ENCODE data around the gene SLAIN1. TPM values are rescaled to one million over a fixed set of nuclear protein-coding genes. Genes with fewer than 3 reads are reported as not detected.

The SLAIN1 gene
- total and polyA plus RNA-seq, 10 of the 15 experiments (the other 5 are each of a cell fraction or from before 2014, with no cell fraction given), result 11.9 to 140 (median 56.9) TPM

DNA sequence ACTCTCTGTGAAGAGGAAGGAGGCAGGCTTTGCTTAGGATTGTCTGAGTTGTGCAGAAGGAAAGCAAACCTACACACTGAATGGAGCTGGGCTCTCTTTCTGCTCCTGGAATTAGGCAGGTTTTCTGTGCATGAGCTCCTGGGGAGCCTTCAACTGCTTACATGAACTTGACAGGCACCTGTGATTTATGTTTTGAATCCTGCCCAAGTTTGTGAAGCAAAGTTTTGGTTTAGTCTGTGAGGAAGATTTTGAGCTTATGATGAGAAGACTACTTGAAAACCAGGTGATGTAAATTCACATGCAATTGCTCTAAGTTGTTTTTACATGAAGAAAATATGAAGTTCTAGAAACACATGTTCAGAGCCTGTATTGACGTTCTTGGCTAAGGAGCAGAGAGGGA, 109.0 kb downstream of the SLAIN1 start:
- POLR2A ChIA-PET, result no interaction called here
- CTCF ChIA-PET, result interaction anchor here (1.0 to 6.8 kb wide), 3 partner anchors 14 to 315 kb away, joined by 3 to 66 read pairs (median 3); no protein-coding TSS in a partner anchor
- BruUV-seq (replicated peaks), result no TSS peak

More for the DNA sequence above, 109.0 kb downstream of the SLAIN1 start:
- no peaks in the 10 kb centered on the region for H3K9me3 ChIP-seq (replicated peaks; ENCODE audit: control insufficient read depth, insufficient read depth, low read length)
- no peaks in the 10 kb centered on the region for H3K79me2 ChIP-seq (ENCODE audit: control insufficient read depth, insufficient read depth, low read length)
- no peak overlapping the region for H3K27ac ChIP-seq (ENCODE audit: control insufficient read depth, insufficient read depth)
- ChIA-PET SMC1A (ENCODE audit: uncharacterized antibody, unreplicated experiment) (interaction anchor here (0.8 to 1.4 kb wide), 3 partner anchors 10 to 315 kb away, joined by 3 read pairs; no protein-coding TSS in a partner anchor), RAD21 (ENCODE audit: unreplicated experiment) (interaction anchor here (3.8 kb wide), 1 partner anchor 315 kb away, joined by 12 read pairs; no protein-coding TSS in a partner anchor)
- H2AFZ ChIP-seq (ENCODE audit: control insufficient read depth, low read depth, low read length), result no peak overlapping the region
- TF ChIP-seq SMAD5 (IDR thresholded peaks at IDR 0.05; ENCODE audit: low read depth), result no peak
- TF ChIP-seq IKZF1 (conservative IDR thresholded peaks at IDR 0.05), result no peak
- TF ChIP-seq STAT3 (IDR thresholded peaks at IDR 0.05; ENCODE audit: low read depth, low read length), result no peak
- no peak for TF ChIP-seq MYC (IDR thresholded peaks at IDR 0.05; ENCODE audit: insufficient read depth, insufficient read length, insufficient replicate concordance, low read length, severe bottlenecking)
- no peak for TF ChIP-seq BHLHE40 (IDR thresholded peaks at IDR 0.05; ENCODE audit: borderline replicate concordance in 1 of 2, low read depth in 2 of 2, low read length in 1 of 2)
- TF ChIP-seq, protein P1, sequence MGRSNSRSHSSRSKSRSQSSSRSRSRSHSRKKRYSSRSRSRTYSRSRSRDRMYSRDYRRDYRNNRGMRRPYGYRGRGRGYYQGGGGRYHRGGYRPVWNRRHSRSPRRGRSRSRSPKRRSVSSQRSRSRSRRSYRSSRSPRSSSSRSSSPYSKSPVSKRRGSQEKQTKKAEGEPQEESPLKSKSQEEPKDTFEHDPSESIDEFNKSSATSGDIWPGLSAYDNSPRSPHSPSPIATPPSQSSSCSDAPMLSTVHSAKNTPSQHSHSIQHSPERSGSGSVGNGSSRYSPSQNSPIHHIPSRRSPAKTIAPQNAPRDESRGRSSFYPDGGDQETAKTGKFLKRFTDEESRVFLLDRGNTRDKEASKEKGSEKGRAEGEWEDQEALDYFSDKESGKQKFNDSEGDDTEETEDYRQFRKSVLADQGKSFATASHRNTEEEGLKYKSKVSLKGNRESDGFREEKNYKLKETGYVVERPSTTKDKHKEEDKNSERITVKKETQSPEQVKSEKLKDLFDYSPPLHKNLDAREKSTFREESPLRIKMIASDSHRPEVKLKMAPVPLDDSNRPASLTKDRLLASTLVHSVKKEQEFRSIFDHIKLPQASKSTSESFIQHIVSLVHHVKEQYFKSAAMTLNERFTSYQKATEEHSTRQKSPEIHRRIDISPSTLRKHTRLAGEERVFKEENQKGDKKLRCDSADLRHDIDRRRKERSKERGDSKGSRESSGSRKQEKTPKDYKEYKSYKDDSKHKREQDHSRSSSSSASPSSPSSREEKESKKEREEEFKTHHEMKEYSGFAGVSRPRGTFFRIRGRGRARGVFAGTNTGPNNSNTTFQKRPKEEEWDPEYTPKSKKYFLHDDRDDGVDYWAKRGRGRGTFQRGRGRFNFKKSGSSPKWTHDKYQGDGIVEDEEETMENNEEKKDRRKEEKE (IDR thresholded peaks at IDR 0.05), result no peak
- no peak for TF ChIP-seq ZNF384 (IDR thresholded peaks at IDR 0.05; ENCODE audit: borderline replicate concordance, low read depth, low read length)
- TF ChIP-seq RAD51 (IDR thresholded peaks at IDR 0.05), result no peak
- TF ChIP-seq RBBP5 (conservative IDR thresholded peaks at IDR 0.05), result no peak
- TF ChIP-seq, protein P2, sequence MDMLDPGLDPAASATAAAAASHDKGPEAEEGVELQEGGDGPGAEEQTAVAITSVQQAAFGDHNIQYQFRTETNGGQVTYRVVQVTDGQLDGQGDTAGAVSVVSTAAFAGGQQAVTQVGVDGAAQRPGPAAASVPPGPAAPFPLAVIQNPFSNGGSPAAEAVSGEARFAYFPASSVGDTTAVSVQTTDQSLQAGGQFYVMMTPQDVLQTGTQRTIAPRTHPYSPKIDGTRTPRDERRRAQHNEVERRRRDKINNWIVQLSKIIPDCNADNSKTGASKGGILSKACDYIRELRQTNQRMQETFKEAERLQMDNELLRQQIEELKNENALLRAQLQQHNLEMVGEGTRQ (IDR thresholded peaks at IDR 0.05; ENCODE audit: borderline replicate concordance, low read depth, low read length), result no peak
- TF ChIP-seq WRNIP1 (IDR thresholded peaks at IDR 0.05; ENCODE audit: borderline replicate concordance, low read depth, low read length), result no peak
- TF ChIP-seq FOXM1 (IDR thresholded peaks at IDR 0.05; ENCODE audit: low read depth, low read length), result no peak
- TF ChIP-seq SMC3 (IDR thresholded peaks at IDR 0.05; ENCODE audit: borderline replicate concordance, low read length), result no peak
- TF ChIP-seq, protein P3, sequence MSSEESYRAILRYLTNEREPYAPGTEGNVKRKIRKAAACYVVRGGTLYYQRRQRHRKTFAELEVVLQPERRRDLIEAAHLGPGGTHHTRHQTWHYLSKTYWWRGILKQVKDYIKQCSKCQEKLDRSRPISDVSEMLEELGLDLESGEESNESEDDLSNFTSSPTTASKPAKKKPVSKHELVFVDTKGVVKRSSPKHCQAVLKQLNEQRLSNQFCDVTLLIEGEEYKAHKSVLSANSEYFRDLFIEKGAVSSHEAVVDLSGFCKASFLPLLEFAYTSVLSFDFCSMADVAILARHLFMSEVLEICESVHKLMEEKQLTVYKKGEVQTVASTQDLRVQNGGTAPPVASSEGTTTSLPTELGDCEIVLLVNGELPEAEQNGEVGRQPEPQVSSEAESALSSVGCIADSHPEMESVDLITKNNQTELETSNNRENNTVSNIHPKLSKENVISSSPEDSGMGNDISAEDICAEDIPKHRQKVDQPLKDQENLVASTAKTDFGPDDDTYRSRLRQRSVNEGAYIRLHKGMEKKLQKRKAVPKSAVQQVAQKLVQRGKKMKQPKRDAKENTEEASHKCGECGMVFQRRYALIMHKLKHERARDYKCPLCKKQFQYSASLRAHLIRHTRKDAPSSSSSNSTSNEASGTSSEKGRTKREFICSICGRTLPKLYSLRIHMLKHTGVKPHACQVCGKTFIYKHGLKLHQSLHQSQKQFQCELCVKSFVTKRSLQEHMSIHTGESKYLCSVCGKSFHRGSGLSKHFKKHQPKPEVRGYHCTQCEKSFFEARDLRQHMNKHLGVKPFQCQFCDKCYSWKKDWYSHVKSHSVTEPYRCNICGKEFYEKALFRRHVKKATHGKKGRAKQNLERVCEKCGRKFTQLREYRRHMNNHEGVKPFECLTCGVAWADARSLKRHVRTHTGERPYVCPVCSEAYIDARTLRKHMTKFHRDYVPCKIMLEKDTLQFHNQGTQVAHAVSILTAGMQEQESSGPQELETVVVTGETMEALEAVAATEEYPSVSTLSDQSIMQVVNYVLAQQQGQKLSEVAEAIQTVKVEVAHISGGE (CRISPR knock-in tag; IDR thresholded peaks at IDR 0.05), result no peak
- no peak for TF ChIP-seq MTA3 (IDR thresholded peaks at IDR 0.05; ENCODE audit: borderline replicate concordance, low read length)
- TF ChIP-seq, protein P4, sequence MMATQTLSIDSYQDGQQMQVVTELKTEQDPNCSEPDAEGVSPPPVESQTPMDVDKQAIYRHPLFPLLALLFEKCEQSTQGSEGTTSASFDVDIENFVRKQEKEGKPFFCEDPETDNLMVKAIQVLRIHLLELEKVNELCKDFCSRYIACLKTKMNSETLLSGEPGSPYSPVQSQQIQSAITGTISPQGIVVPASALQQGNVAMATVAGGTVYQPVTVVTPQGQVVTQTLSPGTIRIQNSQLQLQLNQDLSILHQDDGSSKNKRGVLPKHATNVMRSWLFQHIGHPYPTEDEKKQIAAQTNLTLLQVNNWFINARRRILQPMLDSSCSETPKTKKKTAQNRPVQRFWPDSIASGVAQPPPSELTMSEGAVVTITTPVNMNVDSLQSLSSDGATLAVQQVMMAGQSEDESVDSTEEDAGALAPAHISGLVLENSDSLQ (IDR thresholded peaks at IDR 0.05), result no peak
- no peak overlapping the region for H3K9ac ChIP-seq (ENCODE audit: control insufficient read depth, insufficient read depth, low read length)
- no peaks in the 10 kb centered on the region for H3K4me1 ChIP-seq (ENCODE audit: control insufficient read depth, insufficient read depth, low read length)
- no peak for FAIRE-seq
- WGBS (ENCODE audit: insufficient coverage, insufficient replicate concordance, low lambda C conversion rate, missing lambda C conversion rate), result 0% methylated on average over 1 of the region's 1 CpG
- intact Hi-C loops (cut with micrococcal nuclease; ENCODE audit: unreplicated experiment), result no loop called here
- DNase-seq (ENCODE audit: low read depth, low spot score), result no peak
- H3K4me2 ChIP-seq (ENCODE audit: control insufficient read depth, insufficient read depth), result no peak overlapping the region
- H3K36me3 ChIP-seq (ENCODE audit: control insufficient read depth in 2 of 2, insufficient read depth in 2 of 2, low read length in 1 of 2), result no peaks in the 10 kb centered on the region
- no peaks in the 10 kb centered on the region for H4K20me1 ChIP-seq (ENCODE audit: control insufficient read depth, insufficient read depth)
- no peak for ATAC-seq
- H3K4me3 ChIP-seq, result no peak overlapping the region
- in situ Hi-C loops (cut with MboI), result no loop called here
- H3K27me3 ChIP-seq (replicated peaks in 1 of 2; ENCODE audit: control insufficient read depth in 2 of 2, insufficient read depth in 2 of 2, low read length in 1 of 2), result no peaks in the 10 kb centered on the region

Measured in GM12878 (cell line).